Panc1 (cell line): ENCODE results near the gene FIGLA. TPM values are rescaled to one million over a fixed set of nuclear protein-coding genes. Genes with fewer than 3 reads are reported as not detected.

Experiments
- ATAC-seq: fragments of 200-7000 bp; cut with Tn5 transposase; 2 replicates; pipeline ENCODE4 v1.9.1; 2020; ENCODE audit warnings: mild to moderate bottlenecking, moderate library complexity
- BruUV-seq: library from RNA; stranded (reverse); fragments of 400-500 nt; replicated peaks from 2 replicates; lab custom pipeline; 2021; lab: Mats Ljungman, UMichigan
- CTCF ChIA-PET: fragments of 300-600 bp; sonication (Branson Sonifier 250); formaldehyde crosslinking; loops from one replicate; lab custom pipeline; 2022; ENCODE audit warnings: antibody characterized with exemption; lab: Charles Lee
- POLR2A ChIA-PET: fragments of 300-600 bp; sonication (Branson Sonifier 250); formaldehyde crosslinking; loops from one replicate; lab custom pipeline; 2022; ENCODE audit warnings: antibody characterized with exemption; lab: Charles Lee
- DNase-seq: peaks from one replicate; pipeline ENCODE4 v3.0.0-alpha.2; 2010; ENCODE audit warnings: low read depth, low spot score
- H3K27ac ChIP-seq: 2 replicates; pipeline ENCODE4 v1.5.1; 2011; ENCODE audit warnings: mild to moderate bottlenecking, low read length, inconsistent platforms
- H3K27me3 ChIP-seq: fragments of 200-500 bp; sonication (Bioruptor generic); 2 replicates; pipeline ENCODE4 v1.6.0; 2014; ENCODE audit warnings: low read length, inconsistent platforms; ENCODE audit not compliant: control insufficient read depth, insufficient read depth
- H3K36me3 ChIP-seq: fragments of 200-500 bp; sonication (Bioruptor generic); 2 replicates; pipeline ENCODE4 v1.5.1; 2014; ENCODE audit warnings: inconsistent platforms, mild to moderate bottlenecking, low read length, moderate library complexity; ENCODE audit not compliant: control insufficient read depth, insufficient read depth
- H3K4me1 ChIP-seq: 2 replicates; pipeline ENCODE4 v1.5.1; 2011; ENCODE audit warnings: inconsistent platforms, mild to moderate bottlenecking, low read length, moderate library complexity; ENCODE audit not compliant: control insufficient read depth, insufficient read depth
- H3K4me3 ChIP-seq, 2 experiments: 2 replicates each; pipeline ENCODE4 v1.5.1; 2011 to 2012; ENCODE audit warnings: low read depth in 2 of 2, low read length in 2 of 2, mild to moderate bottlenecking in 2 of 2, inconsistent platforms in 1 of 2, moderate library complexity in 1 of 2
- H3K9me3 ChIP-seq: fragments of 200-500 bp; sonication (Bioruptor generic); 2 replicates; pipeline ENCODE4 v1.5.1; 2014; ENCODE audit warnings: low read depth, mild to moderate bottlenecking, inconsistent platforms, low read length, moderate library complexity; ENCODE audit not compliant: control insufficient read depth, insufficient read depth
- CTCF ChIP-seq: fragments of 450-650 bp; IDR thresholded peaks from 2 replicates; pipeline ENCODE4 v1.5.1; 2017; ENCODE audit warnings: mild to moderate bottlenecking
- POLR2AphosphoS5 ChIP-seq: IDR thresholded peaks from 2 replicates; pipeline ENCODE4 v1.6.1; 2012; ENCODE audit warnings: mild to moderate bottlenecking, low read depth, low read length, moderate library complexity
- REST ChIP-seq, 2 experiments: IDR thresholded peaks; 2 replicates each; pipeline ENCODE4 v1.6.1; 2011 to 2012; ENCODE audit warnings: low read depth in 2 of 2, control low read depth in 1 of 2, low read length in 1 of 2, mild to moderate bottlenecking in 1 of 2, moderate library complexity in 1 of 2; ENCODE audit not compliant: insufficient read depth in 1 of 2
- SIN3A ChIP-seq: IDR thresholded peaks from 2 replicates; pipeline ENCODE4 v1.6.1; 2012; ENCODE audit warnings: low read depth, mild to moderate bottlenecking, low read length, moderate library complexity, borderline replicate concordance; ENCODE audit not compliant: insufficient read depth
- TCF7L2 ChIP-seq: IDR thresholded peaks from 2 replicates; pipeline ENCODE4 v1.6.1; 2011; ENCODE audit warnings: mild to moderate bottlenecking, low read depth, low read length, inconsistent platforms
- in situ Hi-C: cut with HindIII; loops from 2 replicates; pipeline ENCODE4 v1.10.0; 2016; ENCODE audit warnings: low sequenced_read_pairs, low pct_unique_long_range_greater_than_20kb
- intact Hi-C: fragments of 100-400 bp; cut with micrococcal nuclease; formaldehyde crosslinking; loops from one replicate; pipeline ENCODE4 v1.10.0; 2022; ENCODE audit not compliant: unreplicated experiment
- total RNA-seq: library from RNA; stranded (reverse); gene quantifications from one replicate; pipeline ENCODE4 v1.2.1, GENCODE V29; 2021; ENCODE audit not compliant: unreplicated experiment

Gene FIGLA
- total RNA-seq, 1 experiment from 2014 or later, result not detected

GRCh38 chr2:70775141-70775540 lies 15.3 kb downstream of the FIGLA start:
- no peaks in the 10 kb centered on the region for H3K9me3 ChIP-seq
- BruUV-seq, result no TSS peak
- no peak overlapping the region for H3K4me3 ChIP-seq
- ChIA-PET POLR2A (no interaction called here), CTCF (interaction anchor here (0.7 kb wide), 1 partner anchor 1573 kb away, joined by 5 read pairs; no protein-coding TSS in a partner anchor)
- no peak for ATAC-seq
- H3K27ac ChIP-seq, result no peak overlapping the region
- no peaks in the 10 kb centered on the region for H3K4me1 ChIP-seq
- no peak for DNase-seq
- no peak for TF ChIP-seq POLR2AphosphoS5
- no peak for TF ChIP-seq CTCF
- TF ChIP-seq SIN3A, result no peak
- no peak for TF ChIP-seq TCF7L2
- no peak for TF ChIP-seq REST (IDR thresholded peaks at IDR 0.05; ENCODE audit: insufficient read depth in 1 of 2, low read depth in 2 of 2, low read length in 1 of 2)
- H3K27me3 ChIP-seq, result peaks cover 32% of the 10 kb centered on the region
- intact Hi-C loops (no loop called here), in situ Hi-C loops (no loop called here)
- no peaks in the 10 kb centered on the region for H3K36me3 ChIP-seq

GRCh38 chr2:70772486-70773155 lies 17.8 kb downstream of the FIGLA start:
- intact Hi-C loops (no loop called here), in situ Hi-C loops (no loop called here)
- no peaks in the 10 kb centered on the region for H3K9me3 ChIP-seq
- BruUV-seq, result no TSS peak
- no peaks in the 10 kb centered on the region for H3K36me3 ChIP-seq
- H3K4me1 ChIP-seq, result no peaks in the 10 kb centered on the region
- H3K27ac ChIP-seq, result no peak overlapping the region
- TF ChIP-seq POLR2AphosphoS5 (no peak), SIN3A (no peak), REST (IDR thresholded peaks at IDR 0.05; ENCODE audit: insufficient read depth in 1 of 2, low read depth in 2 of 2, low read length in 1 of 2) (no peak)
- H3K27me3 ChIP-seq, result peaks cover 43% of the 10 kb centered on the region
- no peak overlapping the region for H3K4me3 ChIP-seq
- no peak for ATAC-seq
- ChIA-PET POLR2A (interaction anchor here (0.6 kb wide), 1 partner anchor 475 kb away, joined by 19 read pairs; no protein-coding TSS in a partner anchor), CTCF (no interaction called here)
- DNase-seq, result no peak
